ENCODE measurements around the gene CPA2. TPM values are rescaled to one million over a fixed set of nuclear protein-coding genes. Genes with fewer than 3 reads are reported as not detected.
"Not testable (repeated sequence)": the region's sequence is repeated elsewhere in the genome, so short reads cannot be mapped to it uniquely, and the experiment has no call there.

The CPA2 gene
- total and polyA plus RNA-seq, 2 experiments from 2014 or later, result 0.39 to 0.71 TPM

DNA sequence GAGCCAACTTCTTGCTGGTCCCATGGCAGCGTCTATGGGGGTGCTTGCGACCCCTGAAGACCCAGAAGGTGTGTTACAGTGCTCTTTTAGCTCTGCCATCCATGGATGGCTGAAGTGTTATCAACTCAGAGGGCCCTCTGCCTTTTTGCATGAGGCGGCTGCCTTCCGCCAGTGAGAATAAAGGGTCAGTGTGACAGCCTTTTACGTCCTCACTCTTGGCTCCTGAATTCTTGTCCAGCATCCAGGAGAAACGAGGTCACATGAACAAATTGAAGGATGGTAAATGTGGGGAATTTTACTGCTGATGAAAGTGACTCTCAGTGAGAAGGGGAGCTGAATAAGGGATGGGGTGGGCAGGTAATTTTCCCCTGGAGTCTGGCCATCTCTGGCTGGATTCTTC lies 34.9 kb upstream of the CPA2 start:
- H3K9me3 ChIP-seq (ENCODE audit: low read depth), result no peaks in the 10 kb centered on the region
- no peak overlapping the region for H3K4me3 ChIP-seq
- TF ChIP-seq, protein P1, sequence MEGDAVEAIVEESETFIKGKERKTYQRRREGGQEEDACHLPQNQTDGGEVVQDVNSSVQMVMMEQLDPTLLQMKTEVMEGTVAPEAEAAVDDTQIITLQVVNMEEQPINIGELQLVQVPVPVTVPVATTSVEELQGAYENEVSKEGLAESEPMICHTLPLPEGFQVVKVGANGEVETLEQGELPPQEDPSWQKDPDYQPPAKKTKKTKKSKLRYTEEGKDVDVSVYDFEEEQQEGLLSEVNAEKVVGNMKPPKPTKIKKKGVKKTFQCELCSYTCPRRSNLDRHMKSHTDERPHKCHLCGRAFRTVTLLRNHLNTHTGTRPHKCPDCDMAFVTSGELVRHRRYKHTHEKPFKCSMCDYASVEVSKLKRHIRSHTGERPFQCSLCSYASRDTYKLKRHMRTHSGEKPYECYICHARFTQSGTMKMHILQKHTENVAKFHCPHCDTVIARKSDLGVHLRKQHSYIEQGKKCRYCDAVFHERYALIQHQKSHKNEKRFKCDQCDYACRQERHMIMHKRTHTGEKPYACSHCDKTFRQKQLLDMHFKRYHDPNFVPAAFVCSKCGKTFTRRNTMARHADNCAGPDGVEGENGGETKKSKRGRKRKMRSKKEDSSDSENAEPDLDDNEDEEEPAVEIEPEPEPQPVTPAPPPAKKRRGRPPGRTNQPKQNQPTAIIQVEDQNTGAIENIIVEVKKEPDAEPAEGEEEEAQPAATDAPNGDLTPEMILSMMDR (IDR thresholded peaks at IDR 0.05; ENCODE audit: low read depth, low read length), result no peak
- H3K36me3 ChIP-seq, result no peaks in the 10 kb centered on the region
- H3K27me3 ChIP-seq, result peaks cover 15% of the 10 kb centered on the region
- H3K4me1 ChIP-seq (ENCODE audit: low read depth), result peaks cover 24% of the 10 kb centered on the region
- no peak for DNase-seq (ENCODE audit: low read depth in 1 of 2, low spot score in 1 of 2)
- no peak overlapping the region for H3K27ac ChIP-seq

DNA sequence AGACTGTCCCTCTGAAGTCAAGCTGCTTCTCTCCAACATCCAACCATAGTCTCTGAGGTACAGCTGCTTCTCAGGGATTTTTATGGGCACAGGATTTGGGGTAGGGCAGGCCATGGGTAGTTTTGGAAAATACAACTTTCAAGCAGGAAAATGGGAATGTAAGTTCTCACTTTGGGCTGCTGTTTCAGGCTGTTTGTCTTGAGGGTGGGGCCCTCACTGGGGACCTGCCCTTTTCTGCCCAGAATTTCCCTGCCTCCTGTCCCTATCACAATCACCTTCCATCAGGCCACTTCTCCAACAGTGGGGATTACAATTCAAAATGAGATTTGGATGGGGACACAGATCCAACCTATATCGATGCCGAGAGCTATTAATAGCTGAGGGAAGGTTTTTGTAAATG lies 34.5 kb upstream of the CPA2 start:
- TF ChIP-seq, protein P1 (IDR thresholded peaks at IDR 0.05; ENCODE audit: low read depth, low read length), result no peak
- H3K27ac ChIP-seq, result no peak overlapping the region

DNA sequence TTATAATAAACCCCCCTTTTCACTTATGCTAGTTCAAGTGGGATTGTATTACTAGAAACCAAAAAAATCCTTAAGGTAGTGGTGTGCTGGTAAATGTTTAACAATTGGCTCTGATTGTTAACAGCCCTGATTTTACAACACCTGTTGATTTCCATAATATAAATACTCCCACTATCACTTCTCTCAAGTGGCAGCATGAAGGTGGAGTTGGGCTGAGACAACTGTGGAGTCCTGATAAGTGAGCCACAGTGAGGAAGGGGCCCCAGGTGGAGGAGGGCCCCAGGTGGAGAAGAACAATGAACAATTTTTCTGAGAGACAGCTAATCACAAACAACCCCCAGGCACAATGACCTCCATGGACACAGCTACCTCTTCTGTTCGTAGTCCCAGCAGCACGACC lies 32.6 kb upstream of the CPA2 start:
- H3K27ac ChIP-seq, result no peak overlapping the region
- TF ChIP-seq, protein P1 (IDR thresholded peaks at IDR 0.05; ENCODE audit: low read depth, low read length), result no peak
- H3K36me3 ChIP-seq, result no peaks in the 10 kb centered on the region
- no peaks in the 10 kb centered on the region for H3K9me3 ChIP-seq (ENCODE audit: low read depth)
- H3K4me1 ChIP-seq (ENCODE audit: low read depth), result peaks cover 8% of the 10 kb centered on the region
- H3K4me3 ChIP-seq, result no peak overlapping the region
- H3K27me3 ChIP-seq, result peaks cover 17% of the 10 kb centered on the region
- DNase-seq (ENCODE audit: low read depth in 1 of 2, low spot score in 1 of 2), result no peak

More for the DNA sequence above, 34.5 kb upstream of the CPA2 start:
- H3K27me3 ChIP-seq, result peaks cover 17% of the 10 kb centered on the region
- no peak for DNase-seq (ENCODE audit: low read depth in 1 of 2, low spot score in 1 of 2)
- no peak overlapping the region for H3K4me3 ChIP-seq
- no peaks in the 10 kb centered on the region for H3K9me3 ChIP-seq (ENCODE audit: low read depth)
- H3K4me1 ChIP-seq (ENCODE audit: low read depth), result peaks cover 24% of the 10 kb centered on the region
- no peaks in the 10 kb centered on the region for H3K36me3 ChIP-seq

DNA sequence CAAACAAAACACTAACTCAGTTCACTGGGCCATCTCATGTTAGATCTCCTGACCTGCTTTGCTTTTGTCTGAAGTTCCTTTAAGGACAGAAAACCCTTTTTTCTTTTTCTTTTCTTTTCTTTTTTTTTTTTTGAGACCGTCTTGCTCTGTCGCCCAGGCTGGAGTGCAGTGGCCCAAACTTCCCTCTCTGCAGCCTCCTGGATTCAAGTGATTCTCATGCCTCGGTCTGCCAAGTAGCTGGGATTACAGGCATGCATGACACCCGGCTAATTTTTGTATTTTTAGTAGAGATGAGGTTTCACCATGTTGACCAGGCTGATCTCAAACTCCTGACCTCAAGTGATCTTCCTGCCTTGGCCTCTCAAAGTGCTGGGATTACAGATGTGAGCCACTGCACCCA lies 30.3 kb upstream of the CPA2 start:
- H3K27ac ChIP-seq; DNase-seq (ENCODE audit: low read depth in 1 of 2, low spot score in 1 of 2); H3K9me3 ChIP-seq (ENCODE audit: low read depth); H3K36me3 ChIP-seq; H3K4me3 ChIP-seq; H3K4me1 ChIP-seq (ENCODE audit: low read depth): not testable (repeated sequence)
- peaks cover 17% of the 10 kb centered on the region for H3K27me3 ChIP-seq

DNA sequence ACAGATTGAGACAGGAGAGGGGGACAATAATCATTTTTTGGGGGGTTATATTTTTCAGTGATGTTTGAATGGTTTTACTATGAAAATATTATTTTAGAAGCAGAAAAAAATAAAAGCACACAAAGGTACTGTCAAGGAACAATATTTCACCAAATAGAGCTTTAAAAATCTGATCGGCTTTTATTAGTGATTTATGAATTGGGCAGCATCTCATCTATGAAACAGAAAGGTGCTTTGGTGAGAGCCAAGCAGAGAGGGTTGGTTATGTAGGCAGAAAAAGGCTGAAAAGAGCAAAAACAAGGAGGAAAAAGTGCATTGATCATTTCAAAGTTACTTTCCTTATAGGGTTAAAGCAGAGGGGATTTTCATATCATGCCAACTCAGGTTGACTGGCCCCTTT lies 26.4 kb upstream of the CPA2 start:
- Histone ChIP-seq H3K4me1 (ENCODE audit: low read depth) (no peaks in the 10 kb centered on the region), H3K4me3 (no peak overlapping the region), H3K27ac (no peak overlapping the region), H3K36me3 (no peaks in the 10 kb centered on the region), H3K9me3 (ENCODE audit: low read depth) (no peaks in the 10 kb centered on the region), H3K27me3 (peaks cover 13% of the 10 kb centered on the region)
- no peak for DNase-seq (ENCODE audit: low read depth in 1 of 2, low spot score in 1 of 2)
- TF ChIP-seq, protein P1 (IDR thresholded peaks at IDR 0.05; ENCODE audit: low read depth, low read length), result no peak

DNA sequence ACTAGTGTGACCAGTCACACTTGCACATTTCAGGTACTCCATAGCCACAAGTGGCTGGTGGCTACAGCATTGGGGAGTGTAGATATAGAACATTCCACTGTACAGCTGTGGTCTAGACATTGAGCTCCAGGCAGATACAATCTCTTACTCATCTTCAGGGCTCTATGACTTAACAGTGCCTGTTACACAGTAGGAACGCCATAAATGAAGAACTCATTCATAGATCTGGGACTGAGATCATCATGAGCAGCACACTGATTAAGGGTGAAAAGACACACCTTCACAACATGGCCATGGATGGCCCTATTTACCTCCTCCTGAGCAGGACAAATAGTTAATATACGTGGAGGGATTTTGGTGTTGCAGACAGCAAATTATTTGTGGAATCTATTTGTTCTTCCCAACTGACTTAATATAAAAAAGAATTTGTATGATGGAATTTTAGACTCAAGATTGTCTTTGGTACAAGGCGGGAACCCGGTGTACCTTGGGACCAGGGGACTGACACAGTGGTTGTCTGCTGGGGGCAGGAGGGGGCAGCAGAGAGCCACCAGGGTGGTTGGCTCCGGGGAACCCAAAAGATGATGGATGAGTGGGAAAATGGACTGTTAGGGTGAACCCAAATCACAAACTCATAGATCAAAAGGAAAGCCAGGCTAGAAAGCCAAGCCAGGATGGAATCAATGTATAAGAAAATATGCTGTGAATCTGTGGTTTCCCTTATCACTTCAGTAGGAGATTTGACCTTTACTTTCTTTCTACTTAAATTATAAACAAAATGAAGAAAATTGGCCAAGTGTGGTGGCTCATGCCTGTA lies 24.3 kb upstream of the CPA2 start:
- H3K4me3 ChIP-seq, result no peak overlapping the region
- H3K9me3 ChIP-seq (ENCODE audit: low read depth), result no peaks in the 10 kb centered on the region
- H3K36me3 ChIP-seq, result no peaks in the 10 kb centered on the region
- H3K4me1 ChIP-seq (ENCODE audit: low read depth), result no peaks in the 10 kb centered on the region
- H3K27ac ChIP-seq, result no peak overlapping the region
- no peaks in the 10 kb centered on the region for H3K27me3 ChIP-seq
- TF ChIP-seq, protein P1 (IDR thresholded peaks at IDR 0.05; ENCODE audit: low read depth, low read length), result peak; percentile 94
- DNase-seq (ENCODE audit: low read depth in 1 of 2, low spot score in 1 of 2), result peak; percentile 67 to 71

DNA sequence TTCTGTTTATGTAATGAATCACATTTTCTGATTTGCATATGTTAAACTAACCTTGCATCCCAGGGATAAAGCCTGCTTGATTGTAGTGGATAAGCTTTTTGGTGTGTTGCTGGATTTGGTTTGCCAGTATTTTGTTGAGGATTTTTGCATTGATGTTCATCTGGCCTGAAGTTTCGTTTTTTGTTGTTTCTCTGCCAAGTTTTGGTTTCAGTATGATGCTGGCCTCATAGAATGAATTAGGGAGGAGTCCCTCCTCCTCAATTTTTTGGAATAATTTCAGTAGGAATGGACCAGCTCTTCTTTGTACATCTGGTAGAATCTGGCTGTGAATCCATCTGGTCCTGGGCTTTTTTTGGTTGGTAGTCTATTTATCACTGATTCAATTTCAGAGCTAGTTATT lies 23.2 kb upstream of the CPA2 start:
- peak in 1 of 2 donors; percentile 49 for DNase-seq (ENCODE audit: low read depth in 1 of 2, low spot score in 1 of 2)
- not testable (repeated sequence) for H3K27me3 ChIP-seq; H3K27ac ChIP-seq; H3K36me3 ChIP-seq; H3K9me3 ChIP-seq (ENCODE audit: low read depth); H3K4me3 ChIP-seq; H3K4me1 ChIP-seq (ENCODE audit: low read depth)

DNA sequence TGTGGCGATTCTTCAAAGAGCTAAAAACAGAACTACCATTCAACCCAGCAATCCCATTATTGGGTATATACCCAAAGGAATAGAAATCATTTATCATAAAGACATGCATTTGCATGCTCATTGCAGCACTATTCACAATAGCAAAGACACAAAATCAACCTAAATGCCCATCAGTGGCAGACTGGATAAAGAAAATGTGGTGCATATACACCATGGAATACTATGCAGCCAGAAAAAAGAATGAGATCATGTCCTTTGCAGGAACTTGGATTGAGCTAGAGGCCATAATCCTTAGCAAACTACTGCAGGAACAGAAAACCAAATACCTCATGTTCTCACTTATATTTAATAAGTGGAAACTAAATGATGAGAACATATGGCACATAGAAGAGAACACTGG lies 20.2 kb upstream of the CPA2 start:
- not testable (repeated sequence) for H3K36me3 ChIP-seq; H3K4me1 ChIP-seq (ENCODE audit: low read depth); H3K27me3 ChIP-seq

DNA sequence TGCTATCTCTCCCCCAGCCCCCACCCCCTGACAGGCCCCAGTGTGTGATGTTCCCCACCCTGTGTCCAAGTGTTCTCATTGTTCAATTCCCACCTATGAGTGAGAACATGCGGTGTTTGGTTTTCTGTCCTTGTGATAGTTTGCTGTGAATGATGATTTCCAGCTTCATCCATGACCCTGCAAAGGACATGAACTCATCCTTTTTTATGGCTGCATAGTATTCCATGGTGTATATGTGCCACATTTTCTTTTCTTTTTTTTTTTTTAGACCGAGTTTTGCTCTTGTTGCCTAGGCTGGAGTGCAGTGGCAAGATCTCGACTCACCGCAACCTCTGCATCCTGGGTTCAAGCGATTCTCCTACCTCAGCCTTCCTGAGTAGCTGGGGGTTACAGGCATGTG lies 17.8 kb upstream of the CPA2 start:
- not testable (repeated sequence) for H3K9me3 ChIP-seq (ENCODE audit: low read depth); H3K27me3 ChIP-seq; DNase-seq (ENCODE audit: low read depth in 1 of 2, low spot score in 1 of 2); H3K4me3 ChIP-seq; H3K4me1 ChIP-seq (ENCODE audit: low read depth); H3K27ac ChIP-seq; H3K36me3 ChIP-seq

More for the DNA sequence above, 20.2 kb upstream of the CPA2 start:
- DNase-seq (ENCODE audit: low read depth in 1 of 2, low spot score in 1 of 2); H3K4me3 ChIP-seq; H3K9me3 ChIP-seq (ENCODE audit: low read depth); H3K27ac ChIP-seq: not testable (repeated sequence)

All from cardiac muscle cell (in vitro differentiated cells and primary cell).